GM23338 (cell line): ENCODE measurements around the gene AIF1L.

Source experiments
- CTCF ChIP-seq, 2 experiments: fragments of 200-600 bp in 1 of 2; sonication (generic) in 1 of 2; conservative IDR thresholded peaks; 2 replicates each; pipeline versions ENCODE4 v1.5.1 to v1.6.1; 2016 to 2017; ENCODE audit warnings: antibody characterized with exemption in 2 of 2, low read depth in 2 of 2, mild to moderate bottlenecking in 2 of 2, moderate library complexity in 1 of 2
- EZH2 ChIP-seq: fragments of 200-600 bp; sonication (generic); IDR thresholded peaks from one replicate; pipeline ENCODE4 v1.8.0; 2017; ENCODE audit warnings: antibody characterized with exemption, mild to moderate bottlenecking, low read depth; ENCODE audit not compliant: unreplicated experiment
- EZH2phosphoT487 ChIP-seq: fragments of 200-600 bp; sonication (generic); IDR thresholded peaks from one replicate; pipeline ENCODE4 v1.8.1; 2018; ENCODE audit warnings: antibody characterized with exemption; ENCODE audit not compliant: unreplicated experiment
- JUNB ChIP-seq: IDR thresholded peaks from one replicate; pipeline ENCODE4 v1.6.1; 2016; ENCODE audit warnings: antibody characterized with exemption; ENCODE audit not compliant: unreplicated experiment
- NANOG ChIP-seq: IDR thresholded peaks from 2 replicates; pipeline ENCODE4 v1.6.1; 2016; ENCODE audit warnings: antibody characterized with exemption, borderline replicate concordance
- REST ChIP-seq: IDR thresholded peaks from one replicate; pipeline ENCODE4 v1.6.1; 2018; ENCODE audit warnings: antibody characterized with exemption; ENCODE audit not compliant: unreplicated experiment
- ZNF331 ChIP-seq: fragments of 250-450 bp; sonication (Bioruptor Pico); IDR thresholded peaks from 2 replicates; pipeline ENCODE4 v1.5.0; 2020; ENCODE audit warnings: low read depth, mild to moderate bottlenecking, moderate library complexity

DNA sequence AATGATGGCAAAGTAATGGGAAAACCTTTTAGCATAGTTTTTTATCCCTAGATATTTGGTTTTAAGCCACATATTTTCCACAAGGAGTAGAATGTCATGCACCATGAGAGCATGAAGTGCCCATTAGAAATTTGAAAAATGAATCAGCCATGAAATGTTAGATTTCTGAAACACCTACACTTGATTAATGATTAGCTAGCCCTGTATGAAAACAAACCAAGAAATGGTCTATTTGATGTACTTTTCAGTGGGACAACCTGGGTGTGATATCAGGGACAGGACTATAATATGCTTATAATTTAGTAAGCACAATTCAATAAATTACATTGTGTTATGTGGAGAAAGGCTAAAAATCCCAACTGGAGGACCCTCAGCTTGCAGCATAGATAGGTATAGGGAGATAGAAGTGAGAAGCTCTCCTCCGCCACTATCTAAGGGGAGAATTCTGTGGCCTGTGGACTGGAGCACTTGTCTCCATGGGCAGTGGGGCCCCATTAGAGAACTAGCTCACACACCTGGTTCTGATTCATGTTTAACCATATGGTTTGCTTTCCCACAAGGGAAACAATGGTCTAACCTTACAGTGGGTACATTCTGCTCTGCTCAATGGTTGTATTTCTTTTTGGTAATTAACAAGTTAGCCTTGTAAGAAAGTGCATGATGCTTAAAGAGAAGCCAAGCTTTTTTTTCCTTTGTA is 64.2 kb downstream of the AIF1L start:
- TF ChIP-seq NANOG (no peak), EZH2 (no peak), CTCF (conservative IDR thresholded peaks at IDR 0.05; ENCODE audit: low read depth in 2 of 2) (no peak), EZH2phosphoT487 (no peak), REST (no peak), ZNF331 (CRISPR knock-in tag) (no peak), JUNB (no peak)
